ENCODE results near the gene RPS5.
"Not testable (repeated sequence)": the region's sequence is repeated elsewhere in the genome, so short reads cannot be mapped to it uniquely, and the experiment has no call there.

Gene RPS5

DNA sequence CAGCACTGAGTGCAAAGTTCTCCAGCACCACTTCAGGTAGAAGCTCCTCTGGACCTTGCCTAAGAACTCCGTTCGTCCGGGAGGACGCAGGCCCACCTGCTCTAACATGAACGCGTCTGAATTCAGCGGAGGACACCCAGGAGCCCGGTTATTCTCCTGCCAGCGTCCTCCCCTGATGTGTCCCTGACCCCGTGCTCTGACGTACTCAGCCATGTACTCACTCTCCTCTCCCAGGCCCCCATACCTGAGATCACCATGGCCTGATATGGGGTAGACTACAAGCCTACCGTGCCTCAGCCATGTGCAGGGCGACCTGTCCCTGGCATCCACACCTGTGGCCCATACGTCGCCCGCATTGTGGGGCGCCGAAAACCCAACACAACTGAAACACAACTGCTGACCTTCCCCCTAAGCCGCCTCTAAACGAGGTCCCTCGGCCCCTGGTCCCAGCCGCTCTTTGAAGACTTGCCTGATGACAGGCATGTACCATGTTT lies 20.6 kb downstream of the RPS5 start:
- peak; percentile 52 for DNase-seq

DNA sequence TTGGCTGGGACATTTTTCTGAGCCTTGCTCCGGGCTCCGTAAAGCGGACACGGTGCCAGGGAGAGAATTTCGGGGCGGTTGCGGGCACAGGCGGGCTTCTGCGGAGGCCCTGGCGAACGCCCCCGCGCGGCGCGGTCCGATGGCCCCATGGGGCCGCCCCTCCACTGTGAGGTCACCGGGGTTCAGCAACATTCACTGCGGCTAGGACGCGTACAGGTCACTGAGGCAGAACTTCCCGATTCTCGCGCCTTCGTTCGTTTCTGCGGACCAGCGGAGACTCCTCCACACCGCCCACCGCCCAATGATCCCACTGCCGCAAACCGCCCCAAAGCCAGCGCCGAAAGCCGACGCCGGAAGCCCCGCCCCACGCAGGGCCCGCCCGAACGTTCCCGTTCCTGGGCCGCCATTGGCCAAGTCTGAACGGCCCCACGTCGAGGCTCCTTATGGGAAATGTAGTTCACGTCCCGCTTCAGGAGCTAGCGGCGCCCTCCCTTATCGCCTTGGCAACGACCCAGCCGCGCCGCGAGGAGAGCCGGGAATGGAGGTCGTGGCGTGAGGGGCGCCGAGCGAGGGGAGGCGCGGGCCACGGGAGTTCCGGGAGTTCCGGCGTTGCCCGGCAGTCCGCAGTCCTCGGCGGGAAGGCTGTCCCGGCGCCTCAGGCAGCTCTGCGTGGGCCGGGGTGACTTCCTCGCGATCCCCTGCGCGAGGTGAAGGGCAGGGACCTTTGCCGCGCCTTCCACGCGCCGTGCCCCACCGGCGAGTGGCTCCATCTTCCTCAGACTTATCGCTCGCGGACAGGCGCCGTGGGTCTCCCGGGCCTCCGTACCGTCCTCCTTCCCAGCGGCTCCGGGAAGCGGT lies 21.3 kb downstream of the RPS5 start, which contains the start of gene ZNF584:
TSS of gene ZNF584 (plus strand) at position 498 of the 858 bp plus-strand sequence. CDS start 499 bp downstream, outside the sequence.
- DNase-seq = peak; percentile 98

DNA sequence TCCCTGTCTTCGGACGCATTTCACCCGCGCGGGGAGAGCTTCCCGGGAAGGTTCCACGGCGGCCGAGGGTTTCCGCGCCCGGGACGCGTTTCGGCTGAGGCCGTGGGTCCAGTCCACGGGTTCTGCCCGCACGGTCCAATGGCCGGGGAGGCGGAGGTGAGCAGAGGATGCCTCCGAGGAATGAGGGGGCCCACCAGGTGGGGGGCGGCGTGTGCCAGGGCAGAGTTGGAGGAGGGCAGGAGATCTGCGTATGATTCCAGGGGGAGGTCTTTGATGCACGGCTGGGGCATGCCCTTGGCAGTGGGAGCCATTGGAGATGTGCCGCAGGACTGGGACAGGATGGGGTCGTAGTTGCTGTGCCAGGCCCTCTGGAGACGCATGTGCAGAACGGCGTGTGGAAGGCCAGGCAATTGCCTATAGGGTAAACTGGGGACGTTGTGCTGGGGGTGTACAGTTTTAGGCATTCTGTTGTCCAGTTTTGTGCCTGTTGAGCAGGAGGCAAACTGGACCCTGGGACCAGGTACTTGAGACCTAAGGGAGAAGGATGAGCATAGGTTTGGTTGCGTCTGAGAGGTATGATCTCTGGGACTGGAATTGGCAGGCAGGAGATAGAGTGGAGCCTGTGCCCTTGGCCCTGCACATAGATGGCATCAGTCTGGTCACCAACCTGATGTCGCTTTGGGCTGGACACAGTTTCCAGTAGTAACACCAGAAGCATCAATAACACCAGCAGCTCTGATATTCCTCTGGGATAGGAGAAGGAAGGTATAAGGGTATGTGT lies 22.1 kb downstream of the RPS5 start:
- DNase-seq = peak; percentile 48

DNA sequence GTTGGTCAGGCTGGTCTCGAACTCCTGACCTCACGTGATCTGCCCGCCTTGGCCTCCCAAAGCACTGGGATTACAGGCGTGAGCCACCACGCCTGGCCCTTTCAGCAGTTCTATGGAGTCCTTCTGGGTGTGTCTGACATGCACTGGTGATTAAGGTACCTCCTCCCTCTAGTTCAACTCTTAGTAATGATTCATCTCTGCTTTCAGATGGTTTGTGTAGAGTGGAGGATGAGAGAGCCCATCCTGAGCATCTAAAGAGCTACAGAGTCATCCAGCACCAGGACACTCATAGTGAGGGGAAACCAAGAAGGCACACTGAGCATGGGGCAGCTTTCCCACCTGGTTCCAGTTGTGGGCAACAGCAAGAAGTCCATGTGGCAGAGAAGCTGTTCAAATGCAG lies 29.5 kb downstream of the RPS5 start:
- DNase-seq = no peak

DNA sequence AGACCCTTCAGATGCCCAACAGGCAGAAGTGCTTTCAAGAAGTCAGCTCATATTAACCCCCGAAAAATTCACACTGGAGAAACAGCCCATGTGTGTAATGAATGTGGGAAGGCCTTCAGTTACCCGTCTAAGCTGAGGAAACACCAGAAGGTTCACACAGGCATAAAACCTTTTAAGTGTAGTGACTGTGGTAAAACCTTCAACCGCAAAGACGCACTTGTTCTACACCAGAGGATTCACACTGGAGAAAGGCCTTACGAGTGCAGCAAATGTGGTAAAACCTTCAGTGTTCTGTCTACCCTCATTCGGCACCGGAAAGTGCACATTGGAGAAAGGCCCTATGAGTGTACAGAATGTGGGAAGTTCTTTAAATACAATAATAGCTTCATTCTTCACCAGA lies 30.0 kb downstream of the RPS5 start:
- DNase-seq = no peak

DNA sequence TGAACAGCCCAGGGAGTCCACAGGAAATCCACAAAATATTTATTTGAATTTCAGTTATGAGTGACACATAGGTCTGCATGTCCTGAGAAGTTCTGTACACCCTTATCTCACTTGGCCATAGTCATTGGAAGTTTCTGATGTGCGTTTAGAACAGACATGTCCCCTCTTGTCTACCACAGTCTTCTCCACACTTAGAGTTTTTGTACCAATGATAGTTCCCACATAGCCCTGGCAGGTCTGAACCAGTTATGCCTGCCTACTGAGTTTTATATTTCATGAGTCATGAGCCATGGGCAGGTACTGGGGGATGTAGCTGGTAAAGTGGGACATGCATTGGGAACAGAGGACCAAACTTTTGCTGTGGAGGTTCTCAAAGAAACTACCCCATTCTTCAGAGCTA lies 41.5 kb downstream of the RPS5 start:
- no peak for DNase-seq

DNA sequence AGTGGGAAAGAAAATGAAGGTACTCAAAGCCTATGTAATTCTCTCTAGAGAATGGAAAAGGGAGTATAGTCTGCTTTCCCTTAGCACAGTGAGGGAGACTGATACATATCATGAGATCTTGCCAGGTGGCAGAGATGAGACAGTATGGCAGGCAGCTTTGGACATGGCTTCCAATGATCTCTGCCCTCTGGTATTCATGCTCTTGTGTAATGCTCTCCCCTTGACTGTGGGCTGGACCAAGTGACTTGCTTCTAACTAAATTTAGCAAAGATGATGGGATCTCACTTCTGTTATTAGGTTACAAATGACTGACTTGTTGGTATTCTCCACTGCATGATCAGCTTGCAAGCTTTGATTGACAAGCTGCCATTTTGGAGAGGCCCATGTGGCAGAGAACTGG lies 42.7 kb downstream of the RPS5 start:
- DNase-seq = no peak

DNA sequence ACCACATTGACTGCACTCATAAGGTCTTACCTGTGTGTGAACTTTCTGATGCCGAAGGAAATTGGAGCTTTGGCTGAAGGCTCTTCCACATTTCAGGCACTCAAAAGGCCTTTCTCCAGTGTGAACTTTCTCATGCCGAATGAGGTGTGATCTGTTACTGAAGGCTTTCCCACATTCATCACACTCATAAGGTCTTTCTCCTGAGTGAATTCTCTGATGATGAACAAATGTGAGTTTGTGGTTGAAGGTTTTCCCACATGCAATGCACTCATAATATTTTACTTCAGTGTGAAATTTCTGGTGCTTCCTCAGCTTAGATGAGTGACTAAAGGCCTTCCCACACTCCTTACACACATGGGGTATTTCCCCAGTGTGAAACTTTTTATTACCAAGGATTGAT lies 47.1 kb downstream of the RPS5 start:
- no peak for DNase-seq

DNA sequence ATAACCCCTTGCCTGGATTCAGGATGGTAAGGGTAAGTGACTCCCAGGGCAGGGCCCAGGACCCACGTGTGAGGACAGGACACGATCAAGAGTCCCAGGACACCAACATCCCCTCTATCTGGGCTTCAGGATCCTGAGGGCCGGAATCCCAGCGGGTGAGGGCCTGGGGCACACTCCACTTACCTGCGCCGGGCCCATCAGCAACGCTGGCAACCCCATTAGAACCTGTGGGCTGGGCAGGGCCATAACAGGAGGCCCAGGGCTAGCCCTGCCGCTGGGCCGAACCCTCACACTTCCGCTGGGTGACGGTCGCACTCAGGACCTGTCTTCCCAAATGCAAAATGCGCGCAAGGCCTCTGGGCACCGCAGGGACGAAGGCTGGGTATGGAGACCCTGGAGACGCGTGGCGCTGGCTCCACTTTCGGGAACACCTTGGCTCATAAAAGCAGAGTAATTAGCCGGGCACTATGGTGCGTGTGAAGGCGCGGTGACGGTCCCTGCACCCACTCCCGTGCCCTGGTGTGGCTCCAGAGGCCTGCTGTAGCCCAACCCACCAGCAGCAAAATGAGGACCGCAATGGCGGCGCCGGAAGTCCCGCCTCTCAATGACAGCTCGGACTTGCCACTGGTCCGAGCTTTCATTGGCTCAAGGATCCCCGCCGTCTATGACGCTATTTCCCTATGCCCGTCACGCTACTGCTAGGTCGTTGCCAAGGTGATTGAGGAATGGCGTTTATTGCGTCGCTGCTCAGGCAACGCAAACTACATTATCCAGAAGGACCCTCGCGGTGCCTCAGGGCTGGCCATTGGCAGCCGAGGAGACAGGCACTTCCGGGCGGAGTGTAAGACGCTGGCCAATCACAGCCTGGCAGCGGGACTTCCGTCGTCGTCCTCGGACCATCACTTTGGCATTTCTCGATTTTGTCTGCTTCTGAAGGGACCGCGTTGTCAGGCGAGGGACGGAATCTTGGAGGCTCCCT lies 52.8 kb downstream of the RPS5 start, which contains the start of gene ZNF132:
TSS of gene ZNF132 (minus strand) at position 578 of the 979 bp plus-strand sequence. CDS start at position 246, 332 bp downstream.
- peak; percentile 96 for DNase-seq

DNA sequence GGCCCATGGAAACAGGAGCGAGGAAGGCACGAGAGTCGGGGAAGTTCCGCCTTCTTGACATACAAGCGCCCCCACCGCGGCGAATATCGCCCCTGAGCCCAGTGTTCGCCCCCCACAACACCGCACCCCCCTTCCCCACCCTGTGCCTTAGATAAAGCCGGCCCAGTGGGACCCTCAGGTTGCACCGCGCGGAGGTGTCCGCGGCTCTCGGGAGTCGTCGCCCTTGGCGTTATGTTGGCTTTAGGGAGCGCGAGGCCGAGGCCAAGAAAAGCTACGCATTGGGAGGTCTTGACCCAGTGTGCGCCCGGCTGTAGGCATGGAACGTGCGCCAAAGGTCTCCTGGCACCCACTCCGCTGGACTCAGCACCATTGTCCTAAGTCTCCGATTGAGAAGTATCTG lies 53.5 kb downstream of the RPS5 start:
- DNase-seq = no peak

DNA sequence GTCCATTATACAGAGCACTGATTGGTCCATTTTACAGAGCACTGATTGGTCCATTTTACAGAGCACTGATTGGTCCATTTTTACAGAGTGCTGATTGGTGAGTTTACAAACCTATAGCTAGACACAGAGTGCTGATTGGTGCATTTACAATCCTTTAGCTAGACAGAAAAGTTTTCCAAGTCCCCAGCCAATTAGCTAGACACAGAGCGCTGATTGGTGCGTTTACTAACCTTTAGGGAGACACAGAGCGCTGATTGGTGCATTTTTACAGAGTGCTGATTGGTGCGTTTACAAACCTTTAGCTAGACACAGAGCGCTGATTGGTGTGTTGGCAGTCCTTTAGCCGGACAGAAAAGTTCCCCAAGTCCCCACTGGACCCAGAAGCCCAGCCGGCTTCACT lies 55.9 kb downstream of the RPS5 start:
- not testable (repeated sequence) for DNase-seq
